Colonic mucosa (tissue), 4 donors: ENCODE measurements around the gene FAXDC2. TPM values are rescaled to one million over a fixed set of nuclear protein-coding genes. Genes with fewer than 3 reads are reported as not detected.
"Not testable (repeated sequence)": the region's sequence is repeated elsewhere in the genome, so short reads cannot be mapped to it uniquely, and the experiment has no call there.

Experiments
- DNase-seq: peaks from one replicate; pipeline ENCODE4 v3.0.0-alpha.2; 2020
- H3K27ac ChIP-seq: fragments of 200-600 bp; one replicate; pipeline ENCODE4 v1.8.0; 2021
- H3K27me3 ChIP-seq: fragments of 200-600 bp; one replicate; pipeline ENCODE4 v1.8.0; 2021
- H3K36me3 ChIP-seq: fragments of 200-600 bp; one replicate; pipeline ENCODE4 v1.8.0; 2021
- H3K4me1 ChIP-seq: fragments of 200-600 bp; one replicate; pipeline ENCODE4 v1.8.0; 2021; ENCODE audit warnings: mild to moderate bottlenecking
- H3K4me3 ChIP-seq: fragments of 200-600 bp; one replicate; pipeline ENCODE4 v1.8.0; 2021
- H3K9ac ChIP-seq, 2 donors: one replicate each; pipeline ENCODE4 v1.7.0; 2013; ENCODE audit warnings: control low read depth in 2 of 2, low read depth in 2 of 2, low read length in 2 of 2
- H3K9me3 ChIP-seq: fragments of 200-600 bp; one replicate; pipeline ENCODE4 v1.8.0; 2021
- CTCF ChIP-seq: fragments of 200-600 bp; IDR thresholded peaks from one replicate; pipeline ENCODE4 v1.8.0; 2022; ENCODE audit warnings: antibody characterized with exemption, mild to moderate bottlenecking
- intact Hi-C: fragments of 100-400 bp; cut with DNase I; formaldehyde crosslinking; loops from one replicate; pipeline ENCODE4 v1.14.1; 2022
- total RNA-seq, 2 donors: library from RNA; stranded (reverse); fragmentation: NEBNext Ultra II Directional in 1 of 2; extraction: Animal tissue kit (Norgen Biotek cat#: 25700) in 1 of 2; gene quantifications; one replicate each; pipeline ENCODE4 v1.2.1, GENCODE V29; 2021
- donor health status: healthy.
- donor health status: DM: no; HTN: no; CAD: no.
- donor health status: DM: no; HTN: no; CAD: no.

FAXDC2 gene
- total RNA-seq, 2 donors from 2014 or later, result 7.0 to 20.8 TPM

- H3K4me1 ChIP-seq, result peaks cover 8% of the 10 kb centered on the region
- H3K4me3 ChIP-seq, result no peak overlapping the region
- no peaks in the 10 kb centered on the region for H3K27me3 ChIP-seq
- H3K9ac ChIP-seq, result no peak overlapping the region
- no peaks in the 10 kb centered on the region for H3K36me3 ChIP-seq
- DNase-seq, result no peak
- no peaks in the 10 kb centered on the region for H3K9me3 ChIP-seq
- TF ChIP-seq CTCF, result no peak
- H3K27ac ChIP-seq, result no peak overlapping the region
- intact Hi-C loops, result no loop called here
These were observed 9.1 kb downstream of the FAXDC2 start for GRCh38 chr5:154841273-154841661.

GRCh38 chr5:154840435-154841272 is 9.7 kb downstream of the FAXDC2 start:
- H3K27ac ChIP-seq, result no peak overlapping the region
- H3K4me1 ChIP-seq, result peaks cover 8% of the 10 kb centered on the region

GRCh38 chr5:154837009-154837901 is 13.1 kb downstream of the FAXDC2 start:
- peaks cover 8% of the 10 kb centered on the region for H3K4me1 ChIP-seq
- intact Hi-C loops, result no loop called here
- peak; percentile 43 for DNase-seq
- H3K9ac ChIP-seq, result no peak overlapping the region
- H3K9me3 ChIP-seq, result no peaks in the 10 kb centered on the region
- peak overlapping the region; percentile 17 for H3K27ac ChIP-seq
- TF ChIP-seq CTCF, result no peak
- H3K36me3 ChIP-seq, result no peaks in the 10 kb centered on the region
- H3K4me3 ChIP-seq, result no peak overlapping the region
- H3K27me3 ChIP-seq, result no peaks in the 10 kb centered on the region

More at GRCh38 chr5:154840435-154841272, 9.7 kb downstream of the FAXDC2 start:
- H3K27me3 ChIP-seq, result no peaks in the 10 kb centered on the region
- H3K9me3 ChIP-seq, result no peaks in the 10 kb centered on the region
- no peak overlapping the region for H3K9ac ChIP-seq
- intact Hi-C loops, result no loop called here
- no peak for TF ChIP-seq CTCF
- H3K36me3 ChIP-seq, result no peaks in the 10 kb centered on the region
- no peak overlapping the region for H3K4me3 ChIP-seq
- no peak for DNase-seq

GRCh38 chr5:154836225-154836624 is 14.2 kb downstream of the FAXDC2 start:
- Histone ChIP-seq H3K9me3 (no peaks in the 10 kb centered on the region), H3K36me3 (no peaks in the 10 kb centered on the region), H3K9ac (no peak overlapping the region), H3K27me3 (no peaks in the 10 kb centered on the region), H3K4me1 (peaks cover 8% of the 10 kb centered on the region), H3K4me3 (no peak overlapping the region), H3K27ac (no peak overlapping the region)
- intact Hi-C loops, result no loop called here
- no peak for DNase-seq
- TF ChIP-seq CTCF, result no peak

- intact Hi-C loops, H3K27ac ChIP-seq, DNase-seq: not testable (repeated sequence)
These were observed 14.7 kb downstream of the FAXDC2 start for GRCh38 chr5:154835701-154836052.

More at GRCh38 chr5:154835701-154836052, 14.7 kb downstream of the FAXDC2 start:
- not testable (repeated sequence) for H3K9ac ChIP-seq, H3K27me3 ChIP-seq, H3K9me3 ChIP-seq, H3K4me1 ChIP-seq, H3K4me3 ChIP-seq, H3K36me3 ChIP-seq
